Measurements from ENCODE around the gene CACNA2D3. TPM values are rescaled to one million over a fixed set of nuclear protein-coding genes. Genes with fewer than 3 reads are reported as not detected.
A peak's percentile ranks its signal among the peaks of the same experiment; 100 is the strongest.

Gene CACNA2D3
- total RNA-seq, 1 donor from 2014 or later, result 21.2 TPM

DNA sequence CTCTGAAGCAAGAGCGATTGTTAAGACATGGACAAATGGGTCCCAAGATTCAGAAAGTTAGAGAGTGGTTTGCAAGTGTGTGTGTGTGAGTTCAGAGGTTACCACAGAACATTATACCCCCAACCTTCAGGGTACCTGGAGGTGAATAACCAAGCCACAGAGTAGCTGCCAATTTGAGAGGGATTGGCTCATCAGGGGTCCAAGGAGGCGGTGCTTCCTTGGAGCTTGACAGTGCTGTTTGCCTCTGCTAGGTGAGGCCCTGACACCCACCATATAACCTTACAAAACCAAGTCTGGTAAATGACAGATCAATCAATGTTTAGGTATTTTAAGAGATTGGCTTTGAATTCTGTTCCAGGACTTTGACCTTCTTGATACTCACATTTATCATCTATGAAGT, 769.8 kb downstream of the CACNA2D3 start:
- peak overlapping the region; percentile 85 for H3K27ac ChIP-seq (replicated peaks)
- intact Hi-C loops (cut with micrococcal nuclease), result no loop called here
- H3K4me3 ChIP-seq, result no peak overlapping the region
- no peaks in the 10 kb centered on the region for H3K9me3 ChIP-seq (replicated peaks)
- H3K4me1 ChIP-seq, result peaks cover 26% of the 10 kb centered on the region
- no peaks in the 10 kb centered on the region for H3K36me3 ChIP-seq
- TF ChIP-seq, protein P1, sequence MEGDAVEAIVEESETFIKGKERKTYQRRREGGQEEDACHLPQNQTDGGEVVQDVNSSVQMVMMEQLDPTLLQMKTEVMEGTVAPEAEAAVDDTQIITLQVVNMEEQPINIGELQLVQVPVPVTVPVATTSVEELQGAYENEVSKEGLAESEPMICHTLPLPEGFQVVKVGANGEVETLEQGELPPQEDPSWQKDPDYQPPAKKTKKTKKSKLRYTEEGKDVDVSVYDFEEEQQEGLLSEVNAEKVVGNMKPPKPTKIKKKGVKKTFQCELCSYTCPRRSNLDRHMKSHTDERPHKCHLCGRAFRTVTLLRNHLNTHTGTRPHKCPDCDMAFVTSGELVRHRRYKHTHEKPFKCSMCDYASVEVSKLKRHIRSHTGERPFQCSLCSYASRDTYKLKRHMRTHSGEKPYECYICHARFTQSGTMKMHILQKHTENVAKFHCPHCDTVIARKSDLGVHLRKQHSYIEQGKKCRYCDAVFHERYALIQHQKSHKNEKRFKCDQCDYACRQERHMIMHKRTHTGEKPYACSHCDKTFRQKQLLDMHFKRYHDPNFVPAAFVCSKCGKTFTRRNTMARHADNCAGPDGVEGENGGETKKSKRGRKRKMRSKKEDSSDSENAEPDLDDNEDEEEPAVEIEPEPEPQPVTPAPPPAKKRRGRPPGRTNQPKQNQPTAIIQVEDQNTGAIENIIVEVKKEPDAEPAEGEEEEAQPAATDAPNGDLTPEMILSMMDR (IDR thresholded peaks at IDR 0.05; ENCODE audit: borderline replicate concordance), result no peak
- DNase-seq, result no peak
- no peaks in the 10 kb centered on the region for H3K27me3 ChIP-seq (ENCODE audit: low read depth)

DNA sequence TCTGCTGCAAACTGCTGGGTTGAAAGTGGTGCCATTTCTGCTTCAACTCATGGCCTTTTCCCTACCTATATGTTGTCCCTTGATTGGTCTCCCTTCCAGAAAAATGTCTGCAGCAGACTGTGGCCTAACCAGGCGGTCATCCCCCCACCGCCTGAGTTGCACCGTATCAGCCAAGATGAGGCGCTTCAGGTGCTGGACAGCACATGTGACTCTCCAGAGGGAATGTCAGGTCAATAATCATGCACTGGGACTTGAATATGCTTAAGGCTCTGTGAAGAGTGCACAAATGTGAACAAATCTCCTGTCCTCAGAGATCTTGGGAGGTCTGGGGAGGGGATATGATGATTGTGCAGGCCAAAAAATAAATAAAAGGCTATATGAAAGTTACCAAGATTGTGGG, 773.3 kb downstream of the CACNA2D3 start:
- no peak for DNase-seq
- intact Hi-C loops (cut with micrococcal nuclease), result no loop called here

DNA sequence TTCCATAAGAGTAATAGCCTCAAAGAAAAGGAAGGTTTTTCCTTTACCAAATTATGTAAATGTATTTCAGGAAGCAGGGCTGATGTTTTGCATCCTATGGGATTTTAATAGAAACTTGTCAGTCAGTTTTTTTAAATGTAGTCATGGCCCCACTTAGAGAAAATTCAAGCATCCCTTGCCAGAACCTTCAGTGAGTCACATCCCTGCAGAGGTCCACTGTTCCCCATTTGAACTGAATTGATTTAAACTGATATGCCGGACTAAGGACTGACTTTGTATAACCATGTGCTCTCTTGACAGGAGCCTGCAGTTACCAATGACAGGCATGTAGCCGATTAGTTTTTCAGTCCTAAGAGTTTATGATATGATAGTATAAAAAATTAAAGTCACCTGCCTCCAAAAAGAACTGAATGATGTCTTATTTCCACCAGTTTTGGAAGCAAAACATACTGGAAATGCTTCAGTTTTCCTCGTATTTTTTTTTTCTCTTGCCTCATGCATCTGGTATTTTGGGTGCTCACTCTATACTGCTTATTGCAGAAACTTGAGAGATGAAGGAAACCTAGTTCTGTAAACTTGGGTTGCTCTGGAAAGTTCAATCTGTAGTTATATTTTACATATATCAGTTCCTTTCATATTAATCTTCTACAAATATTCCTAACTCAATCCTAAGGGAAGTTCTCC, 774.8 kb downstream of the CACNA2D3 start:
- TF ChIP-seq, protein P1 (IDR thresholded peaks at IDR 0.05; ENCODE audit: borderline replicate concordance), result no peak

More for the DNA sequence above, 773.3 kb downstream of the CACNA2D3 start:
- TF ChIP-seq, protein P1 (IDR thresholded peaks at IDR 0.05; ENCODE audit: borderline replicate concordance), result no peak
- no peak overlapping the region for H3K4me3 ChIP-seq
- no peak overlapping the region for H3K27ac ChIP-seq (replicated peaks)
- H3K4me1 ChIP-seq, result peaks cover 19% of the 10 kb centered on the region
- no peaks in the 10 kb centered on the region for H3K9me3 ChIP-seq (replicated peaks)
- no peaks in the 10 kb centered on the region for H3K27me3 ChIP-seq (ENCODE audit: low read depth)
- no peaks in the 10 kb centered on the region for H3K36me3 ChIP-seq

DNA sequence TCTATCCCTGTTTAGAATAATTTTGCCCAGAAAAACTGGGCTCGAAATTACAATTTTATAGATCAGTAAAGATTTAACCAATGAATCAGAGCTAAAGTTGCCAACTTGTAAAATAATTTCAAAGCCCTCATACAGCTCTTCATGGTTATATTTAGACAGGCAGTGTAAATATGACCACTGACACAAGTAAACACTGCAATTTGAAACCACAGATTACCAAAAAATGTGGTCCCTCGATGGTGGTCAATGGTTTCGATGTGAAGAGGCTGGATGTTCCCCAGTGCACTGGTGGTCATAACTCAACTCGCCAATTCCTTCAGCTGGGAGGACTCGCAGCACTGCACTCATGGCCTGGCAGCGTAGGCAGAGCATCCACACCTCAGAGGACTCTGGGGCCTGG, 776.9 kb downstream of the CACNA2D3 start:
- Histone ChIP-seq H3K4me3 (no peak overlapping the region), H3K4me1 (peaks cover 21% of the 10 kb centered on the region), H3K27me3 (ENCODE audit: low read depth) (no peaks in the 10 kb centered on the region), H3K9me3 (replicated peaks) (no peaks in the 10 kb centered on the region), H3K27ac (replicated peaks) (no peak overlapping the region), H3K36me3 (no peaks in the 10 kb centered on the region)
- TF ChIP-seq, protein P1 (IDR thresholded peaks at IDR 0.05; ENCODE audit: borderline replicate concordance), result no peak
- no peak for DNase-seq
- intact Hi-C loops (cut with micrococcal nuclease), result no loop called here

More for the DNA sequence above, 774.8 kb downstream of the CACNA2D3 start:
- H3K27me3 ChIP-seq (ENCODE audit: low read depth), result no peaks in the 10 kb centered on the region
- H3K27ac ChIP-seq (replicated peaks), result no peak overlapping the region
- no peaks in the 10 kb centered on the region for H3K36me3 ChIP-seq
- DNase-seq, result no peak
- H3K4me1 ChIP-seq, result peaks cover 18% of the 10 kb centered on the region
- H3K4me3 ChIP-seq, result no peak overlapping the region
- intact Hi-C loops (cut with micrococcal nuclease), result no loop called here
- H3K9me3 ChIP-seq (replicated peaks), result no peaks in the 10 kb centered on the region

DNA sequence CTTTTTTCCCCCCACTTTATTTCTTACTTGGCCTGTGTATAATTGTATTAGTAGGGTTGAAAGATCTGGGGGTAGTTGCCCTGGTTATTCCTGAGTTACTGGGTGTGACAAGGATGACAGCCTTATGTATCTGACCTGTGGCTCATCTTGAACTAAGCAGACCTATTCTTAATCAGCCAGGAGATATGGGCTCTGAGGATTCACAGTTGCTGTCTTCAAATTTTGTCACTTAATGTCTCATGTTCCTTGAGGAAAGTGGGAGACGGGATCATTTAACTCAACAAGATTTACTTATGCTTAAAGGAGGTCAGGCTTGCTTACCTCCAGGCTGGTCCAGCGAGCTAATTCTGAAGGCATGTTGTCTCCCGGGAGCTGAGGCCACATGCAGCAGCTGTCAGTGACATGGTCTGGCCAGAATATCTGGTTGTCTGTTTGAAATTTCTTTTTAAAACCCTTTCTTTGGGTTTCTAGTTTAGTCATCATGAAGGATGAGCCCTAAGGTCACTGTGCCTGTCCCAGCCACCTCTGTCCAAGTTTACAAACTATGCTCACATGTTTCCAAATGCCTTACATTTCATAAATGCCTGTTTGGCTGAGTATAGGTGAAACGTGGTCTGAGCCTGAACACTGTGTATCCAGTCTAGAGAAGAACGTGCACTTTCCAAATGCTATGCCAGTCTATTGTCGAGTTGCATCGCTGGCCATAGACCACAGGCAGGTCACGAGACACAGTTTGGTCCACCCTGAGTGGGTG, 778.7 kb downstream of the CACNA2D3 start:
- peak; percentile 23 for DNase-seq

More for the DNA sequence above, 778.7 kb downstream of the CACNA2D3 start:
- Histone ChIP-seq H3K4me3 (no peak overlapping the region), H3K9me3 (replicated peaks) (no peaks in the 10 kb centered on the region), H3K27me3 (ENCODE audit: low read depth) (no peaks in the 10 kb centered on the region), H3K4me1 (peaks cover 24% of the 10 kb centered on the region), H3K36me3 (no peaks in the 10 kb centered on the region), H3K27ac (replicated peaks) (peak overlapping the region; percentile 81)
- intact Hi-C loops (cut with micrococcal nuclease), result no loop called here
- TF ChIP-seq, protein P1 (IDR thresholded peaks at IDR 0.05; ENCODE audit: borderline replicate concordance), result no peak
